UCSD-AML1 (cell line): ENCODE results near the gene ZNF462.
"Not testable (repeated sequence)": the region's sequence is repeated elsewhere in the genome, so short reads cannot be mapped to it uniquely, and the experiment has no call there.

Experiments used
- DNase-seq: peaks from one replicate; lab custom pipeline; 2025; ENCODE audit not compliant: unreplicated experiment; lab: John Stamatoyannopoulos, UW

The ZNF462 gene

GRCh38 chr9:106886111-106887046 lies 23.4 kb downstream of the ZNF462 start:
- no peak for DNase-seq

DNA sequence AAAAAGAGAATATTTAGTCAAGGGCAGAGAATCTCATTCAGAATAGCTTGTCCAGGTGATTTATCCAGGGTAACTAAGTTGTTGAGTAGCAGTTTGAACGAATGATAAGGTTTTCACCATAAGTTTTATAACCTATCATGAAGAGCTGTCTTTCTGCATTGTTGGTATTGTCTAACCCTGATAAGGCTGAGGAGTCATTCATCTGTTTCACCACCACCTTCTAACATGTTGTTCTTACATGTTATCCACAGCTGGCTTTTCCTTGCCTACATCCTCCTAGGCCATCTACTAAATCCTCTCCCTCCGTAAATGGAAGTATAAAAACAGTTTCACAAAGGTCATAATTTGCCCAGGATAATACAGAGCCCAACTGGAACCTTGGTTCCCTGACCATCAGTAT lies 24.1 kb downstream of the ZNF462 start:
- no peak for DNase-seq

GRCh38 chr9:106889061-106889590 lies 26.2 kb downstream of the ZNF462 start:
- no peak for DNase-seq

DNA sequence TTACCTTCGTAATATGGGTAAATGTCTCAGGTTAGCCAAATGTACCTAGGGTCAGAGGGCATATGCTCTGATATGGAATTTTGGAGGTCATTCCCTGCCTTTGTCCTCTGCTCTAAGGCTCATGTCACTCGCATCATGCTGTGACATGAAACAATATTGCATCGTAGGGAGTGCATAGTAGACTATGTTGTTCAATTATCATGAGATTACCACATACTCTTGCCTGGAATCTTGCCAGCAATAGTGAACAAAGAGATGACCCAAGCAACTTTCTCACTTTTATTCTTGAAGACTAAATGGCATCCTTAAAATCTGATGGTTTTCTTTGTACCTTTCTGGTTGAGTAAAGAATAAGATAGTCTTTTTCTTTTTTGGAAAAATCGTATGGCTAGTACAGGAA lies 27.6 kb downstream of the ZNF462 start:
- no peak for DNase-seq

DNA sequence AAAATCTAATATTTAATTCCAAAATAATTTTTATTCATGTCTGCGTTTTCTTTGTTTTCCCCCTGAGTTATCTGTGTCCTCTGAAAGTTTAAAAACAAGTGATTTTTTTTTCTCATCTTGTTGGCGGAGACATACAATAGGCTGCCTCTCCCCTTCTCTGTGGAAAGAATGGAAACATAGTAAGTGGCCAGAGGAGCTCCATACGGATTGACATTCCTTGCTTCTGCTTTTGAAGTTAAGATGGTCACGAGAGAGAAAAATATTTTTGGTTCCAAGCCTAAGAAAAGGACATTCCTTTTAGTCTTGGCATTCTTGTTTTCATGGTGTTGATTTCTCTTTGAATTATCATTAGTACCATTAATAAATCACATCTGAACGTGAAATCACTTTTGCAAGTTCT lies 28.3 kb downstream of the ZNF462 start:
- no peak for DNase-seq

DNA sequence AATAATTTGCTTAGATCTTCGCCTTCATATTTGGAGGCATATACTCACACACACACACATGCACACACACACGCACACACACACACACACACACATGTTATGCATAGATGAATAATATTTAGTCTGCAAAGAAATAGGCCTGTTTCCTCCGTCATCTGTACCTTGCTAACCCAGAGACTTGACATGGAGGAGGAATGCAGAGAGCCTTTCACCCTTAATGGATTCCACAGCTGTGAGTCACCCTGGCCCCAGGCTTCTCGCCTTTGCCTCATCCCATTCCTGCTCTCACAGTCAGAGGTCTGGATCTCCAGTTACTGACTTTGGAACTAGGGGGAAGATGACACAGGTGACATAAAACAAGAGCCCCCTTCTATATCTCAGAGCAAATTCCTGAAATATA lies 29.7 kb downstream of the ZNF462 start:
- no peak for DNase-seq

- no peak for DNase-seq
These were observed 30.1 kb downstream of the ZNF462 start for GRCh38 chr9:106893088-106893487.

GRCh38 chr9:106896695-106897094 lies 33.7 kb downstream of the ZNF462 start:
- DNase-seq, result no peak

- DNase-seq, result no peak
These were observed 34.3 kb downstream of the ZNF462 start for GRCh38 chr9:106897236-106897635.

DNA sequence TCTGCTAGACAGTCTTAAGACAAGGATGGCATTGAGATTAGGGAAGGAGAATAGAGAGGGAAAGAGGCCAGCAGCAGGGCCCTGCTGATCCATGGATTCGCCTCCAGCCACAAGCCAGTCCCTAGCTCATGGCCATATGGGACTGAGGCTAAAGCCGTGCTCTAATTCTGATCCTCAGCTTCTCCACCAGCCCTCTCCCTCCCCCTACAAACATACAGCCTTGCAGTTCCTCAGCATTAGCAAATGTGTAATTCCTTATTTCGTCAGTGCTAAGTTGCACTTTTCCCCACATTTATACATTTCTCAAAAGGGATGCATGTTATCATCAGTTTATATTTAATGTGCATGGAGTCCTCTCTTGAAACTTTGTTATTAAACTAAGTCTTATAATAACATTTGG lies 34.8 kb downstream of the ZNF462 start:
- no peak for DNase-seq

DNA sequence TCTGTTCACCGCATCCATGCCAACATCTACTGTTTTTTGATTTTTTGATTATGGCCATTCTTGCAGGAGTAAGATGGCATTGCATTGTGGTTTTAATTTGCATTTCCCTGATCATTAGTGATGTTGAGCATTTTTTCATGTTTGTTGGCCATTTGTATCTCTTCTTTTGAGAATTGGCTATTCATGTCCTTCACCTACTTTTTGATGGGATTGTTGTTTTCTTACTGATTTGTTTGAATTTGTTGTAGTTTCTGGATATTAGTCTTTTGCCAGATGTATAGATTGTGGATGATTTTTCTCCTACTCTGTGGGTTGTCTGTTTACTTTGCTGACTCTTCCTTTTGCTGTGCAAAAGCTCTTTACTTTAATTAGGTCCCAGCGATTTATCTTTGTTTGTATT lies 37.6 kb downstream of the ZNF462 start:
- not testable (repeated sequence) for DNase-seq

GRCh38 chr9:106906129-106906528 lies 43.2 kb downstream of the ZNF462 start:
- no peak for DNase-seq

GRCh38 chr9:106911951-106912350 lies 49.0 kb downstream of the ZNF462 start:
- no peak for DNase-seq

GRCh38 chr9:106913276-106913675 lies 50.3 kb downstream of the ZNF462 start:
- no peak for DNase-seq

DNA sequence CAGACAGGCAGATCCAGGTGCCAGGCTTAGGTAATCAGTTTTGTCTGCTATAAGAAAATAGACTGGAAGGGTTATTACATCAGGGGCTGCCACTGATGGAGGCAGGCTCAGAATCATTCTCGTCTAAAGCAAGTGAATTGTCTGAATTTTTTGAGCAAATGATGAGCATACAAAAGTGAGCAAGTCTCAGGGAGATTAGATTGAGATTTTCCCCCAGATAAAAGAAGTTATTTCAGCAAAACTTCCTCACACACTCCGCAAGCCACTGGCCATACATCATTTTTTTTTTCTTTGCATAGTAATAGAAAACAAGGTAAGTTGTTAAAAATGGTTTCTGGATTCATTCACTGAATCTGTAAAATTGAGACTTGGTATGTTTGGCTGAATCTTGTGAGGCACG lies 52.9 kb downstream of the ZNF462 start:
- DNase-seq, result no peak

- DNase-seq, result no peak
These were observed 53.7 kb downstream of the ZNF462 start for GRCh38 chr9:106916466-106917235.

DNA sequence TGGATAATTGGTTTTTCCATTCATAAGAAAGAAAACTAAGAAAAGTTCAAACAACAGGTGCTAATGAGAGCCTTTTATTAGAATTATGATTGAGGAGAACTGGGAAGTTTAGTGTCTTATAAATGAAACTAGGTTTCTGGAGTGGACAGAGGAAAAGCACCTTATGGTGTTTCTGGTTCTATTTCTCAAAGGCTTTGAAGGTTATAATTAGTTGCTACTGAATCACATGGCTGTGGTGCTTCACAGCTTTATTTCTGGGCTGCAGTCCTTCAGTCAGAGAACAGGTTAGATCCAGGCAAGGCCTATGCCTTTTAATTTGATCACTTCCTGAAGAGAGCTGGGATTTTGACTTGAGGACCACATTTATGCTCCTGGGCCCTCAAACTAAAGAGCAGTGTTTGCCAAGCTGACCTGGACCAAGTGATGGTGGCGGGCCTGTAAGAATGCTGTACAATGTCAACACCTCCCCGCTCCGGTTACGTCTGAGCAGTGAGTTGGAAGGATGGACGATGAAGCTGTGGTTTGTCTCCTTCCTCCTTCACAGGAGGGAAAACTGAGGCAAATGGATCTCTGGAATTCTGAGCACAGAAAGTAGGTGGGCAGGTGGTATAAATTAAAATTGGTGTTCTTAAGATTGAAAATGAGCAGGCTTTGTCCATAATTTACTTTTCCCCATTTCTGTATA lies 56.0 kb downstream of the ZNF462 start:
- no peak for DNase-seq

- DNase-seq, result no peak
These were observed 57.1 kb downstream of the ZNF462 start for GRCh38 chr9:106920091-106920490.

DNA sequence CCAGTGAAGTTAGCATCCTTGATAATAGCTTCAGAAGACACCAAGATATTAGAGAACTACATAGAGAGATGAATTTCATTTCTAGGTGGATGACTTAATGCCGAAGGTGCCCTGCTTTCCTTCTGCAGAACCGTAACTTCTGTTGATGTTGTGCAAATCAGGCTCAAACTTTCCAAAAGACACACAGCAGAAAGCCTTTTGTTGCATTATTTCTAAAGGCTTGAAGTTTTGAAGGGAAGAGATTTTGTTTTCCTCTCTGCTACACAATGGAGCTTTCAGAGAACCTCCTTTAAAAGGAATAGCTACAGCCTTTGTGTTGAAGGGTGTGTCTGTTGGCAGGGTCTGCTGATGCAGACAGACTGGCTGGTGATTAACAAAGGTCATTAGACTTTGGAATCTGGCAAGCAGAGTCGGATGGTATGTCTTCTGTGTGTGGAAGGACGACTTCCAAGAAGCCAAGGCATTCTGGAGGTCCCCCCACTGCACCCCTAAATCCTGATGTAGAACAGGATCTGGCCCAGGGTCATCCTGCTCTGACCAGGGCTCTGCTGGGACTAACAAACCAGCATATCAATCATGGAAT lies 57.8 kb downstream of the ZNF462 start:
- DNase-seq, result no peak

DNA sequence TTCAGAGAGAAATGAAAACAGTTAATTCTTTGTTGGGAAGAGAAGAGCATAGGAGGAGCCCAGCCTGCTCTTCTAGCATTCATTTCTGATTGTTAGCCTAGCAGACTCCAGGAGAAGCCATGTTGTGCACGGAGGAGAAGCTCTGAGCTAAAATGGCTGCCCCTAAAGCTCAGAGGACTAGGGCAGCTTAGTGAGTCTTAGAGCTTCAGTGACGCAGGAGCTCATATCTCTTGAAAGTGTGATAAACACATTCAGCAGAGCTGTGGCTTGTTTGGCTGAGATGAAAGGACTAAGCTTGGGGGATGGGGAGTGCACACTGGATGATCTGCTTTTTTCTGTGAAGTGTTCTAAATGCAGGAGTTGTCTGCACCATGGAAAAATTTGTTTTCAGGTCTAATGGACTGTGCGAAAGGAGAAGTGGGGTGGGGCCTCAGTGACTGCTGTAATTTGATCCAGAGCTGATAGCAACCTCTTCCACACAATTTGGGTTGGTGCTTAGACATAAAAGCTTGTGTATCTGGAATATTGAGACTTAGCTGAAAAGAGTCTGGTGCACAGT lies 58.5 kb downstream of the ZNF462 start:
- DNase-seq, result no peak

DNA sequence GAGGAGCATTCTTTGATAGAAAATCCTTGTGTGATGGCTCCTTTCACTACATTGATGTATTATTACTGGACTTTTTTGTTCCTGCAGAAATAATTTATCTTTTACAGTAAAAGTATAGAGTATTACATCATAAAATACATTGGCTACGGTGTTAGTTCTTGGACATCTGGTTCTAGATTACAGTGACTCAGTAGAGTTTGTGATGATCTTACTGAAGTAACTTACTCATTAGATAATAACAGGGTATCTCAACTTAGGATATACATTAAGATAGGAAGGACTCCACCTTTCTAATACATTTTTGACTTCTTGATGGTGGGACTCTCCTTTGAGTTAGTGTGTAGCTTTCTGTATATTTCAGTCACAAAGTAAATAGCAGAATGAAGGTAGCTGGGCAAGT lies 59.1 kb downstream of the ZNF462 start:
- no peak for DNase-seq
